Cardiac fibroblast (primary cell): ENCODE measurements around the gene C1orf159.
A peak's percentile ranks its signal among the peaks of the same experiment; 100 is the strongest.
"Not testable (repeated sequence)": the region's sequence is repeated elsewhere in the genome, so short reads cannot be mapped to it uniquely, and the experiment has no call there.

ENCODE experiments used
- DNase-seq, 2 donors: peaks; one replicate each; pipeline versions ENCODE4 v3.0.0 to v3.0.0-alpha.2; 2010; ENCODE audit warnings: low read depth in 2 of 2
- H3K4me3 ChIP-seq, 2 donors: replicated peaks in 1 of 2; 1 replicate in 1 of 2; 2 replicates in 1 of 2; pipeline ENCODE4 v1.5.1; 2011; ENCODE audit warnings: low read depth in 2 of 2, low read length in 2 of 2, mild to moderate bottlenecking in 2 of 2, moderate library complexity in 1 of 2
- CTCF ChIP-seq: IDR thresholded peaks from one replicate; pipeline ENCODE4 v1.5.1; 2011; ENCODE audit warnings: low read depth, mild to moderate bottlenecking, low read length, inconsistent platforms

C1orf159 gene

DNA sequence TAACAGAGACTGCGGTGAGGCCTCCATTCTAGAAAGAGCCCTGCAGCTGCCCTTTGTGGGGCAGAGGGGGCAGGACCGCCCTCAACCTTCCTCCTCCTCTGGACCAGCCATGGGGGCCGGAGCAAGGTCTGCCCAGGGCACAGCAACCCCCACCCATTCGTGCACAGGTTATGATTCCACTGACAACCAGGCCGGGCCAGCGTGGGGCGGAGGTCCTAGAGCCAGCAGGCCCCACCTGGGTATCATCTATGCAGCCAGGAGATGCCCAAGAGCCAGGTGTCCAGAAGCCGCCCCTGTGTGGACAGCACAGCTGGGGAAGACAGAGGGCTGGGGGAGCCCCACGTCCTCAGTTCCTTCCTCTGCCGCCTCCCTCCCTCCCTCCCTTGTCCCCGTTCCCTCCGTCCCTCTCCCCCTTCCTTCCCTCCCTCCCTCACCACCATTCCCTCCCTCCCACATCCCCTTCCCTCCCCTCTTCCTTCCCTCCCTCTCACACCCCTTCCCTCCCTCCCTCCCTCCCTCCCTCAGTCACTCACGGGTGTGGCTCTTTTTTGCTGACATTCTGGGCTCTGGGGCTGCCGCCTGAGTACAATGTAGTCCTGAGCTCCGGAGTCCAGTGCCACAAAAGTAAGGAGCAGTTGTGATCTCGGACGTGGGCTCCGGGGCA lies 54.1 kb downstream of the C1orf159 start:
- no peak for TF ChIP-seq CTCF
- H3K4me3 ChIP-seq = no peak overlapping the region
- no peak for DNase-seq

DNA sequence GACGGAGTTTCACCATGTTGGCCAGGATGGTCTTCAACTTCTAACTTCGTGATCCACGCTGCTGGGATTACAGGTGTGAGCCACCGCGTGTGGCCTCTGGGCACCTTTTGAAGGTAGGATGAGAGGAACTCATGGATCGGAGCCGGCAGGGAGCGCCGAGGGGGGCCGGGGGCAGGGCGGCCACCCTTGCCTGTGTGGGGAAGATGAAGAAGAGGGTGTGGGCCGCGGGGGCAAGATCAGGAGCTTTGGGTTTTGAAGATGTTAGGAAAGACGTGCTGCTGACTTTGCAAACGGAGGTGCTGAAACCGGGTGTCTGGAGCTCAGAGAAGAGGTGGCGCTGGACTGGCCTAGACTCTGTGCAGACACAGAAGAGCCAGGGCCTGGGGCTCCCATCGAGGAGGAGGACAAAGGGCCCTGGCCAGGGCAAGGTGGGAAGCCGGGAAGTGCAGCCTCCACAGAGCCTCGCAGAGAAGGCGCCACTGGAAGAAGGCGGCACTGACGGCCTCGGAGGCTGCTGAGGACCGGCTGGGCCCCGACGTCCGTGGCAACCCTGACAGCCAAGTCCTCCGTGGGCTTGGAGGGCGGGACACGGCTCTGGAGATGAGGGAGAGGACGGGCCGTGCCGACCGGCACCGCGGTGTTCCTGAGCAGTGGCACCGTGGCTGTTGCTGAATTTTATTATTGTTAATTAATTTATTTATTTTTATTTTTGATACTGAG lies 55.4 kb downstream of the C1orf159 start:
- no peak overlapping the region for H3K4me3 ChIP-seq
- DNase-seq = no peak
- TF ChIP-seq CTCF = no peak

- peak; percentile 69 to 76 for DNase-seq
- H3K4me3 ChIP-seq = peak overlapping the region; percentile 31 to 53
- TF ChIP-seq CTCF = no peak
Measured at GRCh38 chr1:1059494-1060280, 56.2 kb downstream of the C1orf159 start.

- H3K4me3 ChIP-seq = peak overlapping the region; percentile 46 to 53
- TF ChIP-seq CTCF = no peak
- DNase-seq = peak in 1 of 2 donors; percentile 20
Measured at GRCh38 chr1:1058921-1059493, 56.9 kb downstream of the C1orf159 start.

DNA sequence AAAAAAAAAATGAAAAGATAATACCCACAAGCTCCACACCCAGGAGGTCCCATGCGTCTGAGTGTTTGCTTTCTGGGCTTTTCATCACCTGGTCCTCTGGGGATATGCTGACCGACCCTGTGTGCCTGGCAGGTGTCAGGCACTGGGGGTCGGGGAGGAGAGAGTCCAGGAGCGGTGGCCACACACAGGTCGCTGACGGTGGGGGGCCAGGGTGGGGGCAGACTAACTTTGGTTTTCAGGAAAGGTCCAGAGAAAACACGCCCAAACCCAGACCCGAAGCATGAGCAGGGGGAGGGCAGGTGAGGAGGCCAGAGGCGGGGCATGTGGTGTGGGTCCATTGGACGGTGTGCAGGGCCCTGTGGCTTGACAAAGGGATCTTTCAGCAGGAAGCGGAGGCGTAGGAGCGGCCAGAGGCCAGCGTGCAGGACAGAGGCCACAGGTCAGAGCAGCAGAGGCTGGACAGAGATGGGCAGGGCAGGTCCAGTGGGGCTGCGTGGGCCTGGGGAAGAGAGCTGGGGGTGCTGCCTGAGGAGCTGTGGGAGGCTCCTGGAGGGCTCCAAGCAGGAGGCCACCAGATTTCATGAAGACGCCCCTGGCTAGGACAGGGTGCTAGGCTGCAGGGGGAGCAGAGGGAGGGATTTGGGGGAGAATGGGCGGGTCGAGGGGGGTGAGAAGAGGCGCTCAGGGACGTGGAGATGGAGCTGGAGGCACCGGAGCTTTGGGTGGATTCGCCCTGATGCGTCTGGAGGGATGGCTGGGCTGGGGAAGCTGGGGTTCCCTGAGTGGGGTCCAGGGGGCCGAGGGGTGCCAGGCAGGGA lies 57.6 kb downstream of the C1orf159 start:
- H3K4me3 ChIP-seq = peak overlapping the region in 1 of 2 donors; percentile 53
- no peak for TF ChIP-seq CTCF
- DNase-seq = no peak

DNA sequence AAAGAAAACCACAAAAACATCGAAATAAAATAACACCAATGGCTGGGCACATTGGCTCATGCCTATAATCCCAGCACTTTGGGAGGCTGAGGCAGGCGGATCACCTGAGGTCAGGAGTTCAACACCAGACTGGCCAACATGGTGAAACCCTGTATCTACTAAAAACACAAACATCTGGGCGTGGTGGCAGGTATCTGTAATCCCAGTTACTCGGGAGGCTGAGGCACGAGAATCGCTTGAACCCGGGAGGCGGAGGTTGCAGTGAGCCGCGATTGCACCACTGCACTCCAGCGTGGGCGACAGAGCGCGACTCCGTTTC lies 58.2 kb downstream of the C1orf159 start:
- not testable (repeated sequence) for H3K4me3 ChIP-seq, DNase-seq
